HG03064 (cell line): ENCODE results near the gene NR2E3.

Source experiments
- ATAC-seq: cut with Tn5 transposase; IDR thresholded peaks from one replicate; pipeline ENCODE4 v1.9.1; 2021; ENCODE audit warnings: low read depth; ENCODE audit not compliant: unreplicated experiment

The NR2E3 gene

GRCh38 chr15:71810256-71811035, at the start of gene NR2E3:
NR2E3 (plus strand) TSS chr15:71810554; CDS start chr15:71810744, 190 bp downstream.
- no peak for ATAC-seq

- no peak for ATAC-seq
These were observed 49.5 kb upstream of the NR2E3 start for GRCh38 chr15:71760852-71761251.

GRCh38 chr15:71761649-71762048, 48.7 kb upstream of the NR2E3 start:
- no peak for ATAC-seq

GRCh38 chr15:71768184-71768583, 42.2 kb upstream of the NR2E3 start:
- no peak for ATAC-seq

GRCh38 chr15:71773206-71773859, 37.0 kb upstream of the NR2E3 start:
- ATAC-seq, result no peak

- no peak for ATAC-seq
These were observed 34.5 kb upstream of the NR2E3 start for GRCh38 chr15:71775856-71776255.

GRCh38 chr15:71776304-71776703, 34.0 kb upstream of the NR2E3 start:
- ATAC-seq, result no peak

- no peak for ATAC-seq
These were observed 33.0 kb upstream of the NR2E3 start for GRCh38 chr15:71777216-71777943.

- ATAC-seq, result no peak
These were observed 31.1 kb upstream of the NR2E3 start for GRCh38 chr15:71779073-71779797.

GRCh38 chr15:71780115-71780976, 30.0 kb upstream of the NR2E3 start:
- ATAC-seq, result no peak

- no peak for ATAC-seq
These were observed 29.0 kb upstream of the NR2E3 start for GRCh38 chr15:71781179-71781964.

GRCh38 chr15:71781965-71782265, 28.4 kb upstream of the NR2E3 start:
- no peak for ATAC-seq

GRCh38 chr15:71782422-71783165, 27.8 kb upstream of the NR2E3 start:
- ATAC-seq, result no peak

- no peak for ATAC-seq
These were observed 25.6 kb upstream of the NR2E3 start for GRCh38 chr15:71784719-71785118.

GRCh38 chr15:71785996-71786395, 24.4 kb upstream of the NR2E3 start:
- ATAC-seq, result no peak

- no peak for ATAC-seq
These were observed 23.7 kb upstream of the NR2E3 start for GRCh38 chr15:71786673-71787072.

GRCh38 chr15:71788646-71789579, 21.4 kb upstream of the NR2E3 start:
- ATAC-seq, result no peak

- ATAC-seq, result no peak
These were observed 20.7 kb upstream of the NR2E3 start for GRCh38 chr15:71789616-71790015.
